ENCODE data around the gene CTSL. TPM values are rescaled to one million over a fixed set of nuclear protein-coding genes. Genes with fewer than 3 reads are reported as not detected.

CTSL gene
- total RNA-seq, 1 donor from 2014 or later = 160 TPM

DNA sequence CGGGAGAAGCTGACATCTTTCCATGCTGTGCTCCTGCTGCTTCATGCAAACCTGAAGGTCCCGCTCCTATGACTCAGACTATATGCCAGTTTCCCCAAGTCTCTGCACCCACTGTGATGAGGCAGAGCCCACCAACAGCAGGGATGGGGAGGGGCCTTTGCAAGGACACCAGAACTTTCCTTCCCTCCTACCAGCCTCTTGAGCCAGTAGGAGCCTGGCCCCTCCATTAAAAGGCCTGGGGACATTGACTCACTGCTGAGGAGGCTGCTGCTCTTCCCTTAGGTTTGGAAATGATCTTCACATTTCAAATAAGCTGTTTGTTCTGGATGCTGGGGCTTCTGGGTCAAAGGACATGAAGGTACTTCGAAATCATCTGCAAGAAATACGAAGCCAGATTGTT is 26.1 kb upstream of the CTSL start:
- DNase-seq (ENCODE audit: low spot score) = no peak

GRCh38 chr9:87701491-87701890 is 24.4 kb upstream of the CTSL start:
- no peak for DNase-seq (ENCODE audit: low spot score)

- peak; percentile 24 for DNase-seq (ENCODE audit: low spot score)
These were observed 23.9 kb upstream of the CTSL start for GRCh38 chr9:87701931-87702421.

- DNase-seq (ENCODE audit: low spot score) = no peak
These were observed 23.0 kb upstream of the CTSL start for GRCh38 chr9:87702921-87703320.

DNA sequence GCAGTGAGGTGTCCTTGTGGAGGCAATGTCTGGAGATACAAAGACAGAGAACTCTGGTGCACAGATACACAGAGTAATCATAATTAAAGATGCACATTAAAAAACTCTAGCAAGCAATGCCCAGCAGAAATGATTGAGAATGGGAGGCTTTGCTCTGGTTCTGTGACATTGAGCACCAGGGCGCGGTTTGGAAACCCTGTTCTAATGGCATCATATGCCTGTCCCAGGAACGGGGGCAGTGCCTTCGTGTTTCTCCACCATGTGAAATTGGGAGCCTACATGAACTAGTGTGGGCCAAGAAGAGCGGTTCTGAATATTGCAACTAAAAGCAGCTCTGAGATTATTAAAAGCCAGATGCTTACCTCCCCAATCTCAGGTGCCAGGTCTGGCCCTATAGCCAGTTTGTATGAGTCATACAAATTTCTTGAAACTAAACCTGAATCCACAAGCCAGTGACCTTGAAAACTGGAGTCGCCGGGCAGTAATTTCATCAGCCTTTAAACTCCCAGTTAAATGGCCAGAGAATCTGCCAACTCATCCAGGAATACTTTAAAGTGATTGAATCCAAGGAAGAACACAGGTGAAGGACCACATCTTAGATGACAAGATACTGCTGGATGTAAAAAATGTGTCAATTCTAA is 22.2 kb upstream of the CTSL start:
- no peak for DNase-seq (ENCODE audit: low spot score)

GRCh38 chr9:87704342-87704741 is 21.6 kb upstream of the CTSL start:
- no peak for DNase-seq (ENCODE audit: low spot score)

- no peak for DNase-seq (ENCODE audit: low spot score)
These were observed 19.7 kb upstream of the CTSL start for GRCh38 chr9:87706066-87706739.

- DNase-seq (ENCODE audit: low spot score) = no peak
These were observed 18.0 kb upstream of the CTSL start for GRCh38 chr9:87707805-87708506.

DNA sequence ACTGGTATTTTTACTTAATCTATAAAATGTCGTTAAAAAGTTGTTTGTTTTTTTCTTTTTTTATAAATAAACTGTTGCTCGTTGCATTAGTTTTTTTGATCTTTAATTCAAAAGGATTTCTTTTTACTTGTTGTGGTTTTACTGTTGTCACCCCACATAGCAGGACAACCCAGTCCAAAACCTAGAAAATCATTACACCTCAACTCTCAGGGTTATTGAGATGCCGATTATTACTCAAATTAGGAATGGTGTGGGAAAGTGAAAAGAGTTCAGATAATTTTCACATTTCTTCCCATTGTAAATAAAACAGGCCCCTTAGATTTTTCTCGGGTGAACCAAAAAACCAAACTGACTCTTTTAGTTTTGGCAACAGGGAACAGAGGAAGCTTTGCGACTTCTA is 17.4 kb upstream of the CTSL start:
- DNase-seq (ENCODE audit: low spot score) = no peak

- no peak for DNase-seq (ENCODE audit: low spot score)
These were observed 16.8 kb upstream of the CTSL start for GRCh38 chr9:87708986-87709728.

- no peak for DNase-seq (ENCODE audit: low spot score)
These were observed 15.5 kb upstream of the CTSL start for GRCh38 chr9:87710443-87710842.

DNA sequence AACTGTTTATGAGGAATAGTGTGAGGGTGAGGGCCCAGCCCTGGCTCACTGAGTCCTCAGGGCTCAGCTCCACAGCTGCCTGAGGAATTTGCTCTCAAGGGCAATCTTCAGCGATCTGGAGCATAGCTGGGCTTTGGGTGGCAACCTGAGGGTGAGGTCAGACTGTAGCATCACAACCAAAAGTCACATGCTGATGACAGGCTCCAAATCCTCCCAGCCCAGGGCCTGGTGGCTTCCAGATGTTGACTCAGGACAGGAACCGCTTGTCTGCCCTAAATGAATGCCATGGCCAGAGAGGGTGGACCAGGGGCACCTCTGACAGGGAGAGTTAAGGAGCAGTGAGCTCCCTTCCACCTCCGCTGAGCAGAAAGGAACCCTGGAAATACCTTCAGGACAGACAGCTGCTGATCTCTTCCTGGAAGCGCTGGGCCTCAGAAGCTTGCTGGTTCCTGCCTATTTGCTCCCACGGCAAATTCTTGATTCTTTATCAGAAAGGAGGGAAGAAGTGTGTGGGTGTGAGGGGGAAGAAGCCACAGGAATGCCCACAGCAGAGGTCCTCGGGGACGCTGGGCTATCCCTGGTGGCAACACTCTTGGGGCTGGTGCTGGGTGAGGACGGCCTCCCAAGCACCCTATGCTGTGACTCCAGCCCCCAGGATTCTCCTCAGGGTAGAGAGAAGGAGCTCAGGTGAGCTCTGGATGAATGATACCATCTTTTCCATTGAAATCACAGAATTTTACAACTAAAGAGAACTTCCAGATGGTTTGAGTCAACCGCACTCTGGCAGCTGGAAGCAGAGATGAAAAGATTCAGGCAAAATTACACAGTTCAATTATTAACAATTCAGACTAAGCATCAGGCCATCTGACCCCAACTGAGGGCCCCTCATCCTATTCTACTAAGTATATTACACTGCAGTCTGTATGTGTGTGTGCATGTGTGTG is 13.8 kb upstream of the CTSL start:
- DNase-seq (ENCODE audit: low spot score) = peak; percentile 73

DNA sequence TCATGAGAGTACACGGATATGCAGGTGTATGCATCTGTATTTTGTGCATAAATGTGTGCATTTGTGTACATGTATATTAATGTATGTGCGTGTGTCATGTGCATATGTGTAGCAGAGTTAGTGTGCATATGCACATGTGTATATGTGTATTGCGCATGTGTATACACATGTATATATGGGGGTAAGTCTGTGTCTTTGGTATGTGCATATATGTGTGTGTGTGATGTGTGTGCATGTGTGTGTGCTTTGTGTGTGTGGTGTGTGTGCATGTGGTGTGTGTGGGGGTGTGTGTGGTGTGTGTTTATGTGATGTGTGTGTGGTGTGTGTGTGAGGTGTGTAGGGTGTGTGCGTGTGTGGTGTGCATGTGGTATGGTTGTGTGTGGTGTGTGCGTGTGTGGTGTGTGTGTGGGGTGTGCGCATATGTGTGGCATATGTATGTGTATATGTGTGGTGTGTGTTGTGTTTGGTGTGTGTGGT is 13.1 kb upstream of the CTSL start:
- DNase-seq (ENCODE audit: low spot score) = no peak

GRCh38 chr9:87713278-87713987 is 12.5 kb upstream of the CTSL start:
- DNase-seq (ENCODE audit: low spot score) = peak; percentile 91

- no peak for DNase-seq (ENCODE audit: low spot score)
These were observed 12.0 kb upstream of the CTSL start for GRCh38 chr9:87713988-87714330.

DNA sequence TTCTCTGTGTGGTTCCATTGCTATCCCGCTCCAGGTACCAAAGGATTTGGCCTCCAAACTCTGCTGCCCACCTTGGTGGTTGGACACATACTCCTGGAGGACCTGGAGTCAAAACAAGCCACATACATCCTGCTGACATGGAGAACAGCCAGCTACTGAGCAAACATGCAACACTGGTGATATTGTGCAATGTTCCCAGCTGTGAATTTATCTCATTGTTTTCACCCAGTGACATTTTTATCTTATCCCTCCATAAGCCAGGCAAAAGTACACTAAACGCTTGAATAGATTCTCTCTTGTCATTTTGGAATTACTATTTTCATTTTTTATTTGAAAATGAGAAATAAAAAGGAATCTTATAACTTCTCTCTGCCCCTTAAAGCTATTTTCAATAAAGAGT is 11.1 kb upstream of the CTSL start:
- DNase-seq (ENCODE audit: low spot score) = peak; percentile 68

DNA sequence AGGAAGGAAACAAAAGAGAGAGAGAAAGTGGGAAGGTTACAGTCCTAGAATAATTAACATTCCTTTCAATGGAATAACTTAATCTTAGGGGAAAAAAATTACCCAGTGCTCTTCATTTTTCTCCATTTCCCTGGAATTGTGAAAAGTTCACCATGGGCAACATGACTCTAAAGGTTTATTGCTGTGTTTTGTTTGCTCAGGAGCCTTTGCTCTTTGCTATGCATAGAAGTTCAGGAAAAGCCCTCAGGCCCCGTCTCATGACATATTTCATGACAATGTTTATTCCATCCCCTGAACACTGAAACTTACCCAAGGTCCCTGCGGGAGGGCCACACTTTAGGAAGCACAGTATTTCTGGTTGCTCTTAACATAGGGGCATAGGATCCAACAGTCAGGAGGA is 9.8 kb upstream of the CTSL start:
- no peak for DNase-seq (ENCODE audit: low spot score)

GRCh38 chr9:87717456-87717855 is 8.5 kb upstream of the CTSL start:
- DNase-seq (ENCODE audit: low spot score) = no peak

- no peak for DNase-seq (ENCODE audit: low spot score)
These were observed 7.7 kb upstream of the CTSL start for GRCh38 chr9:87718231-87718630.

Data from umbilical cord (tissue), 2 donors.